Neuronal stem cell (in vitro differentiated cells): Measurements from ENCODE around the gene PARN.

ENCODE experiments used
- DNase-seq: peaks from one replicate; pipeline ENCODE4 v3.0.0-alpha.2; 2013; ENCODE audit warnings: low spot score
- H2AFZ ChIP-seq: one replicate; pipeline ENCODE4 v1.6.1; 2013; ENCODE audit warnings: mild to moderate bottlenecking, low read length, inconsistent platforms
- H2AK5ac ChIP-seq: 2 replicates; pipeline ENCODE4 v1.6.1; 2013; ENCODE audit warnings: low read depth, mild to moderate bottlenecking, inconsistent platforms, low read length, moderate library complexity, mixed read lengths
- H2BK120ac ChIP-seq: 2 replicates; pipeline ENCODE4 v1.6.1; 2013; ENCODE audit warnings: low read depth, mild to moderate bottlenecking, inconsistent platforms, low read length, moderate library complexity, mixed read lengths
- H2BK12ac ChIP-seq: one replicate; pipeline ENCODE4 v1.6.1; 2013; ENCODE audit warnings: low read length, inconsistent platforms
- H2BK15ac ChIP-seq: 2 replicates; pipeline ENCODE4 v1.6.1; 2013; ENCODE audit warnings: mild to moderate bottlenecking, low read length, inconsistent platforms, mixed read lengths
- H2BK5ac ChIP-seq: one replicate; pipeline ENCODE4 v1.6.1; 2013; ENCODE audit warnings: inconsistent platforms, mild to moderate bottlenecking, low read length, moderate library complexity
- H3K14ac ChIP-seq: one replicate; pipeline ENCODE4 v1.6.1; 2013; ENCODE audit warnings: low read length, inconsistent platforms
- H3K18ac ChIP-seq: 2 replicates; pipeline ENCODE4 v1.6.1; 2013; ENCODE audit warnings: low read length, inconsistent platforms
- H3K23ac ChIP-seq: 2 replicates; pipeline ENCODE4 v1.6.1; 2013; ENCODE audit warnings: low read depth, mild to moderate bottlenecking, mixed read lengths, low read length, inconsistent platforms; ENCODE audit not compliant: poor library complexity
- H3K27ac ChIP-seq: replicated peaks from 3 replicates; pipeline ENCODE4 v1.5.1; 2013; ENCODE audit warnings: low read length, inconsistent platforms
- H3K27me3 ChIP-seq, 3 experiments: 2 replicates each; pipeline ENCODE4 v1.6.1; 2013; ENCODE audit warnings: low read length in 3 of 3, mild to moderate bottlenecking in 2 of 3, inconsistent platforms in 1 of 3, low read depth in 1 of 3, mixed read lengths in 1 of 3, moderate library complexity in 1 of 3; ENCODE audit not compliant: control insufficient read depth in 3 of 3, insufficient read depth in 3 of 3
- H3K36me3 ChIP-seq, 2 donors: replicated peaks in 1 of 2; 2 replicates each; pipeline ENCODE4 v1.6.1; 2013; ENCODE audit warnings: low read length in 2 of 2; ENCODE audit not compliant: control insufficient read depth in 2 of 2, insufficient read depth in 2 of 2
- H3K4ac ChIP-seq: 2 replicates; pipeline ENCODE4 v1.6.1; 2013; ENCODE audit warnings: inconsistent platforms, mild to moderate bottlenecking, low read length, moderate library complexity
- H3K4me1 ChIP-seq, 2 donors: 1 replicate in 1 of 2; 2 replicates in 1 of 2; pipeline ENCODE4 v1.6.1; 2013; ENCODE audit warnings: low read length in 2 of 2, low read depth in 1 of 2; ENCODE audit not compliant: control insufficient read depth in 2 of 2, insufficient read depth in 1 of 2
- H3K4me2 ChIP-seq: one replicate; pipeline ENCODE4 v1.6.1; 2013; ENCODE audit warnings: mild to moderate bottlenecking, low read length, inconsistent platforms; ENCODE audit not compliant: insufficient read depth, poor library complexity, severe bottlenecking
- H3K4me3 ChIP-seq, 2 donors: 2 replicates each; pipeline ENCODE4 v1.5.1; 2013; ENCODE audit warnings: low read length in 2 of 2, mild to moderate bottlenecking in 2 of 2, inconsistent platforms in 1 of 2, moderate library complexity in 1 of 2
- H3K79me1 ChIP-seq: one replicate; pipeline ENCODE4 v1.6.1; 2013; ENCODE audit warnings: low read depth, mild to moderate bottlenecking, inconsistent platforms, low read length, moderate library complexity
- H3K9ac ChIP-seq: one replicate; pipeline ENCODE4 v1.6.1; 2013; ENCODE audit warnings: mild to moderate bottlenecking, low read depth, low read length, inconsistent platforms; ENCODE audit not compliant: poor library complexity
- H3K9me3 ChIP-seq, 2 donors: replicated peaks in 1 of 2; 2 replicates each; pipeline versions ENCODE3 to v1.6.1; 2013; ENCODE audit warnings: low read length in 2 of 2, mild to moderate bottlenecking in 2 of 2, inconsistent platforms in 1 of 2, low read depth in 1 of 2, mixed read lengths in 1 of 2, moderate library complexity in 1 of 2; ENCODE audit not compliant: control insufficient read depth in 2 of 2, insufficient read depth in 1 of 2
- H4K8ac ChIP-seq: one replicate; pipeline ENCODE4 v1.6.1; 2013; ENCODE audit warnings: low read depth, mild to moderate bottlenecking, inconsistent platforms, low read length, moderate library complexity
- H4K91ac ChIP-seq: one replicate; pipeline ENCODE4 v1.6.1; 2013; ENCODE audit warnings: low read length, low read depth, mild to moderate bottlenecking, inconsistent platforms; ENCODE audit not compliant: poor library complexity
- WGBS, 2 donors: extraction: QIAGEN DNeasy Blood & Tissue Kit; methylation state at CpG; one replicate each; pipeline ENCODE4 v1.1.7; 2013; ENCODE audit warnings: missing lambda C conversion rate in 2 of 2, mixed read lengths in 1 of 2; ENCODE audit not compliant: insufficient read length in 2 of 2, insufficient replicate concordance in 1 of 2; ENCODE audit errors: extremely low coverage in 2 of 2; 5-methylcytosine and 5-hydroxymethylcytosine counted together

The PARN gene

DNA sequence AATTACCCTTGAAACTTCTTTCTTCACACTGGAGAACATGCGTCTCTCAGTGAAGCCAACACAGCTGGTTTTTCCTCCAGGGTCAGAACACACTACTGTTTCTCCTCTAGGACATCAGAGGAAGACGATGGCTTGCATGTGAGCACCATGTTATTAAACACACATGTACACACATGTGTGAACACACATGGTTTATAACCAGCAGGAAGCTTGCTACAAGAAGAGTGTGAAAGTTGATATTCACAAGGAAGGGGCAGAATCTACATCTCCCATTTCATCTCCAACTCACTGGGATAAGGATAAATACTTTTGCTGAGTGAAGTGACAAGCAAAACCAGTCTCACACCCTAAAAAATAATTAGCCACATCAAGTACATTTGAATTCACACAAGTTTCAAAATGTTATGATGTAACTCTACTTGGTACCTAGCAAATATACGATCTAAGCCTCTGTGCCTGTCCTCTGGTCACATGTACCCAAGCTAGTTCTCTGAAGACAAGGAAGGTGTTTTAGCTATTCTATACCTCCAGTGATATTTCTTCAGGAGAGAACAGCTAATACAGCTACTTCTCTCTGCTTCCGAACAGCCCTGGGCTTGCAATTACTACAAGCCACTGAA is 127.7 kb downstream of the PARN start:
- H3K23ac ChIP-seq, result no peak overlapping the region
- H2AFZ ChIP-seq, result no peak overlapping the region
- H4K91ac ChIP-seq, result no peak overlapping the region
- peak overlapping the region; percentile 12 for H3K27ac ChIP-seq
- H2BK5ac ChIP-seq, result no peak overlapping the region
- H3K4me2 ChIP-seq, result no peak overlapping the region
- H2BK15ac ChIP-seq, result no peak overlapping the region
- H3K9me3 ChIP-seq, result no peaks in the 10 kb centered on the region
- peaks cover 5 to 14% of the 10 kb centered on the region in 2 donors for H3K4me1 ChIP-seq
- H3K9ac ChIP-seq, result no peak overlapping the region
- WGBS, 2 donors, result no CpG with 5 or more reads among the region's 4 CpGs
- H2BK120ac ChIP-seq, result no peak overlapping the region
- H3K27me3 ChIP-seq, result no peaks in the 10 kb centered on the region
- H2BK12ac ChIP-seq, result no peak overlapping the region
- H4K8ac ChIP-seq, result no peak overlapping the region
- H3K36me3 ChIP-seq, result no peaks in the 10 kb centered on the region
- H2AK5ac ChIP-seq, result no peak overlapping the region
- no peak overlapping the region for H3K4me3 ChIP-seq
- H3K79me1 ChIP-seq, result no peaks in the 10 kb centered on the region
- H3K18ac ChIP-seq, result no peak overlapping the region
- H3K4ac ChIP-seq, result no peak overlapping the region
- DNase-seq, result no peak
- H3K14ac ChIP-seq, result no peak overlapping the region

DNA sequence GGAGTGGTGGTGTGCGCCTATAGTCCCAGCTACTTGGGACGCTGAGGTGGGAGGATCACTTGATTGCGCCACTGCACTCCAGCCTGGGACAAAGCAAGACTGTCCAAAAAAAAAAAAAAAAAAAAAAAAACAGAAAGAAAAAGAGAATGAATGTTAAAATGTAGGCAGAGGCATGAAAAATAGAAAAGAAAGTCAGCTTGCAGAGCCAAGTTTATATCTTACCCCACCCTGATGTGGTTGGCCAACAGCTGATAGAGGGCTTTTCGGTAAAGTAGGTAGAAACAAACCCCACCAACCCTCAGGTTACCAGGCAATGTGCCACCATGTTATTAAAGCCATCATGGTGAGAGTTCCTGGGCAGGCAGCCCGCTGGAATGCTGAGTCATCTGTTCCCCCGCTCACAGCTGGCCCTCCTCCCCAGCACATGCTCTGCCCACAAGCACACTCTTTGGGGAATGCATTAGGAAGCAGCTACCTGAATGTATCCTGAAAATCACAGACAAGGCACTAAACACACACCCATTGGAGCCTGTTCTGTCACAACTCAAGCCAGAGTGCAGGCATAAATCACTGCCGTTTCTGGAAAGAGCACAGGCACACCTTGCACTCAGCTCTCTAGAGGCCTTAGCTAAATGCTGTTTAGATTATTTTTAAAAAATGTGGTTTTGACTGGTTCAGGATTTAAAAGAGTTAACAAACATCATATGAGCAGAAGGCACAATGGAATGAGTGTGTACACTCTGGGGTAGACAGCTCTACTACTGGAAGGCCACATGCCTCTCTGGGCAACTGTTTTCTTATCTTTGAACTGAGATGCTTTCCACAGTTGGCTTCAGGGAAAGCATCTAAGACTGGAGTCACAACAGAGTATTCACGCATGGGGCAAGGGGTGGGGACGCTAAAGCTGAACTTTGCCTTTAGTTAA is 128.5 kb downstream of the PARN start:
- no peak overlapping the region for H3K27ac ChIP-seq

DNA sequence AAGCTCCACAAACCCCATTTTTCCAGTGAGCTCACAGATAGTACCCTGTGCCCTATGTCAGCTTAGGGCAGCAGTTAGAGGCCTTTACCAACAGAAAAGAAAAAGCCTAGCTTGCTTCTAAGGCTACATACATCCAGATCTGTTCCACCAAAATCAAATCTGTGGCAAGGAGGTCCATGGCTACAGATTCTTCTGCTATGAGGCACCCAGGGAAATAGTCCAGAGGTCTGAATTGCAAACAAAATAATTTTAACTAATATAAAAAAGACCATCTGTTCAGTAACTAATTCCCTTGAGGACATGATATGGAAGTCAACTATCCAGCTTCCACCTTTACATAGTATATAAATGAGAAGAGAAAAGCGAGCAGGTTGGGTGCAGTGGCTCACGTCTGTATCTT is 129.3 kb downstream of the PARN start:
- no peak overlapping the region for H2AK5ac ChIP-seq
- H2AFZ ChIP-seq, result no peak overlapping the region
- no peak overlapping the region for H4K91ac ChIP-seq
- no peaks in the 10 kb centered on the region for H3K36me3 ChIP-seq
- H3K14ac ChIP-seq, result no peak overlapping the region
- H3K27me3 ChIP-seq, result no peaks in the 10 kb centered on the region
- no peaks in the 10 kb centered on the region for H3K9me3 ChIP-seq
- H2BK5ac ChIP-seq, result no peak overlapping the region
- H3K79me1 ChIP-seq, result no peaks in the 10 kb centered on the region
- no peak overlapping the region for H2BK15ac ChIP-seq
- H3K27ac ChIP-seq, result no peak overlapping the region
- no peak overlapping the region for H2BK12ac ChIP-seq
- peaks cover 20 to 24% of the 10 kb centered on the region in 2 donors for H3K4me1 ChIP-seq
- no peak overlapping the region for H4K8ac ChIP-seq
- H3K4ac ChIP-seq, result no peak overlapping the region
- H3K9ac ChIP-seq, result no peak overlapping the region
- no peak overlapping the region for H3K23ac ChIP-seq
- no CpG with 5 or more reads among the region's 2 CpGs for WGBS, 2 donors
- H3K4me2 ChIP-seq, result no peak overlapping the region
- H3K4me3 ChIP-seq, result no peak overlapping the region
- no peak overlapping the region for H3K18ac ChIP-seq
- no peak for DNase-seq
- no peak overlapping the region for H2BK120ac ChIP-seq

More for the DNA sequence above, 128.5 kb downstream of the PARN start:
- no CpG with 5 or more reads among the region's 9 CpGs for WGBS, 2 donors
- Histone ChIP-seq H2BK12ac (peak overlapping the region; percentile 47), H3K4me3 (no peak overlapping the region), H3K9me3 (no peaks in the 10 kb centered on the region), H2AK5ac (no peak overlapping the region), H3K79me1 (no peaks in the 10 kb centered on the region), H3K4me1 (peaks cover 12 to 20% of the 10 kb centered on the region in 2 donors), H2BK5ac (no peak overlapping the region), H3K23ac (no peak overlapping the region), H3K27me3 (no peaks in the 10 kb centered on the region), H3K18ac (no peak overlapping the region), H2AFZ (no peak overlapping the region), H2BK120ac (no peak overlapping the region), H4K8ac (no peak overlapping the region), H4K91ac (no peak overlapping the region), H3K14ac (no peak overlapping the region), H3K4ac (no peak overlapping the region), H3K36me3 (no peaks in the 10 kb centered on the region), H2BK15ac (no peak overlapping the region), H3K9ac (no peak overlapping the region), H3K4me2 (no peak overlapping the region)
- no peak for DNase-seq

DNA sequence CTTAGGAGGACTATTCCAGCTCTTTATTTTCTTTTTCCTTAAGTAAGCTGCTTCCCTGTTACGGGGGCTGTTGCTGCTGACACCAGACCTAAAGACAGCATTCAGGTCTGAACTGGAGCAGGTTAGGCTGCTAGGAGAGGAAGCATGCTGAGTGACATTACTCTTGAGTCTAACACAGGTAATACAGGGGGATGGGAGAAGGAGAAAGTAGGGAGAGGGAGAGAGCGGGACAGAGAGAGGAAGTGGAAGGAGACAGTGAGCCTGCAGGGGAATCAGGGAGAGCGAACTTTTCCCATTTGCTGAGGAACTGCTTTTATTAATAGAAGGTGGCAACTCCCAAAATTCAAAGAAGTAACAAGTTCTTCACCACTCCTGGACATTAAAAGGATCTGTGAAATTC is 130.9 kb downstream of the PARN start:
- H3K36me3 ChIP-seq, result no peaks in the 10 kb centered on the region
- H3K4me1 ChIP-seq, result peaks cover 22 to 28% of the 10 kb centered on the region in 2 donors
- no CpG with 5 or more reads among the region's 3 CpGs for whole genome bisulfite sequencing, 2 donors
- H4K8ac ChIP-seq, result no peak overlapping the region
- no peaks in the 10 kb centered on the region for H3K9me3 ChIP-seq
- H3K4me3 ChIP-seq, result no peak overlapping the region
- H2AFZ ChIP-seq, result no peak overlapping the region
- no peaks in the 10 kb centered on the region for H3K27me3 ChIP-seq
- H3K4me2 ChIP-seq, result no peak overlapping the region
- no peak for DNase-seq
- no peak overlapping the region for H2AK5ac ChIP-seq
- H2BK12ac ChIP-seq, result no peak overlapping the region
- H3K4ac ChIP-seq, result no peak overlapping the region
- peaks cover 2% of the 10 kb centered on the region for H3K79me1 ChIP-seq
- no peak overlapping the region for H2BK120ac ChIP-seq
- H4K91ac ChIP-seq, result no peak overlapping the region
- no peak overlapping the region for H3K9ac ChIP-seq
- no peak overlapping the region for H2BK15ac ChIP-seq
- no peak overlapping the region for H3K27ac ChIP-seq
- no peak overlapping the region for H2BK5ac ChIP-seq
- H3K18ac ChIP-seq, result peak overlapping the region; percentile 22
- no peak overlapping the region for H3K14ac ChIP-seq
- no peak overlapping the region for H3K23ac ChIP-seq
